Coronary artery (tissue), 2 donors: ENCODE results near the gene CTTN.

Experiments
- DNase-seq: peaks from one replicate; pipeline ENCODE4 v3.0.0-alpha.2; 2017; ENCODE audit warnings: low spot score
- H3K27ac ChIP-seq, 2 donors: fragments of 200-600 bp; sonication (generic); one replicate each; pipeline ENCODE4 v1.5.1; 2016 to 2019
- H3K4me3 ChIP-seq: fragments of 200-600 bp; sonication (generic); 2 replicates; pipeline ENCODE4 v1.5.1; 2016; ENCODE audit warnings: mild to moderate bottlenecking, moderate library complexity
- TF ChIP-seq, protein P1 (sequence below): fragments of 200-600 bp; sonication (generic); IDR thresholded peaks from one replicate; pipeline ENCODE4 v1.5.1; 2019; ENCODE audit warnings: antibody characterized with exemption

CTTN gene

DNA sequence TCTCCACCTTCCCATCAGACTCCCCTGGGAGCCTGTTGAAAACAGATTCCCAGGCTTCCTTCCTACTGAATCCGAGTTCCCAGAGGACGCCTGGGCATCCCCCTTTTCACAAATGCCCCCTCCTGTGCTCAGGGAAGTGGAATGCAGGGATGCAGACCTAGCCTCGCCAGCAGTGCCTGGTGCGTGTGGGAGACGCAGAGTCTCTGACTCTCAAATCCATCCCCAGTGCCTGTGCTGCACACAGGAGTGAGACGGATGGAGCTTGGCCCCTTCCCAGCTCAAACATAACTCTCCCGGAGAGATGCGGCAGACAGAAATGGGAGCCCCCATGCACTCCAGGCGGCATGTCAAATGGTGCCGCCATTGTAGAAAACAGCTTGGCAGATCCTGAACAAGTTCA, 62.6 kb downstream of the CTTN start:
- TF ChIP-seq, protein P1, sequence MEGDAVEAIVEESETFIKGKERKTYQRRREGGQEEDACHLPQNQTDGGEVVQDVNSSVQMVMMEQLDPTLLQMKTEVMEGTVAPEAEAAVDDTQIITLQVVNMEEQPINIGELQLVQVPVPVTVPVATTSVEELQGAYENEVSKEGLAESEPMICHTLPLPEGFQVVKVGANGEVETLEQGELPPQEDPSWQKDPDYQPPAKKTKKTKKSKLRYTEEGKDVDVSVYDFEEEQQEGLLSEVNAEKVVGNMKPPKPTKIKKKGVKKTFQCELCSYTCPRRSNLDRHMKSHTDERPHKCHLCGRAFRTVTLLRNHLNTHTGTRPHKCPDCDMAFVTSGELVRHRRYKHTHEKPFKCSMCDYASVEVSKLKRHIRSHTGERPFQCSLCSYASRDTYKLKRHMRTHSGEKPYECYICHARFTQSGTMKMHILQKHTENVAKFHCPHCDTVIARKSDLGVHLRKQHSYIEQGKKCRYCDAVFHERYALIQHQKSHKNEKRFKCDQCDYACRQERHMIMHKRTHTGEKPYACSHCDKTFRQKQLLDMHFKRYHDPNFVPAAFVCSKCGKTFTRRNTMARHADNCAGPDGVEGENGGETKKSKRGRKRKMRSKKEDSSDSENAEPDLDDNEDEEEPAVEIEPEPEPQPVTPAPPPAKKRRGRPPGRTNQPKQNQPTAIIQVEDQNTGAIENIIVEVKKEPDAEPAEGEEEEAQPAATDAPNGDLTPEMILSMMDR, result no peak
- Histone ChIP-seq H3K4me3 (no peak overlapping the region), H3K27ac (no peak overlapping the region)
- no peak for DNase-seq

DNA sequence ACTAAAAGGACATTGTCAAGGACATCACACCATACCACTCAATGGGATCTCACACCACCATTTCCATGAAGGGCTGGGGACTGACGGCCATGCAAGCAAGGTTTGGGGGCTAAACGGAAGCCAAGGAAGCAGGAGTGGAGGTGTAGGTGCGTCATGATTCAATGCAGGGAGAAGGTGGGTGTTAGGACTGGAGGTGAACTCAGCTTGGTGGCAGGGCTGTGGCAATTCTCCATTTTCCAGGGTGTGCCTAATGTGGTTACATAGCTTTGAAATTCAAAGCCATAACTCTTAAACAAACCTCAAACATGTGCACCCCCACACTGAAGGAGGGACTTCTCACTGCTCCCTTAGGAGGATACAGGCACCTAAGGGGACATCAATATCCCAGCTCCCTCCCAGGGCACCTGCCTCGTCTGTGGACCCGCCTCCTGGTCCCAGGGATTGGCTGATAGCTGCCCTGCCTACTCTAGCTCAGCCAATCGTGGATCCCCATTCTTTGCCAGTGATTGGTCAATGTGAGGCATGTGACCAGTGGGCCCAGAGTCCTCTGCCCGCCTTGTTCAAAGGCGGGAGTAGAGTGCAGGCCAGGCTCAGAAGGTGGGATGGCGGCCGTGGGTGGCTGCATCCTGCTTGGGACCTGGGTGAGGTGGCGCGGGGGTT, 64.6 kb downstream of the CTTN start:
- H3K4me3 ChIP-seq, result no peak overlapping the region
- no peak overlapping the region for H3K27ac ChIP-seq
- DNase-seq, result no peak
- TF ChIP-seq, protein P1, result no peak

DNA sequence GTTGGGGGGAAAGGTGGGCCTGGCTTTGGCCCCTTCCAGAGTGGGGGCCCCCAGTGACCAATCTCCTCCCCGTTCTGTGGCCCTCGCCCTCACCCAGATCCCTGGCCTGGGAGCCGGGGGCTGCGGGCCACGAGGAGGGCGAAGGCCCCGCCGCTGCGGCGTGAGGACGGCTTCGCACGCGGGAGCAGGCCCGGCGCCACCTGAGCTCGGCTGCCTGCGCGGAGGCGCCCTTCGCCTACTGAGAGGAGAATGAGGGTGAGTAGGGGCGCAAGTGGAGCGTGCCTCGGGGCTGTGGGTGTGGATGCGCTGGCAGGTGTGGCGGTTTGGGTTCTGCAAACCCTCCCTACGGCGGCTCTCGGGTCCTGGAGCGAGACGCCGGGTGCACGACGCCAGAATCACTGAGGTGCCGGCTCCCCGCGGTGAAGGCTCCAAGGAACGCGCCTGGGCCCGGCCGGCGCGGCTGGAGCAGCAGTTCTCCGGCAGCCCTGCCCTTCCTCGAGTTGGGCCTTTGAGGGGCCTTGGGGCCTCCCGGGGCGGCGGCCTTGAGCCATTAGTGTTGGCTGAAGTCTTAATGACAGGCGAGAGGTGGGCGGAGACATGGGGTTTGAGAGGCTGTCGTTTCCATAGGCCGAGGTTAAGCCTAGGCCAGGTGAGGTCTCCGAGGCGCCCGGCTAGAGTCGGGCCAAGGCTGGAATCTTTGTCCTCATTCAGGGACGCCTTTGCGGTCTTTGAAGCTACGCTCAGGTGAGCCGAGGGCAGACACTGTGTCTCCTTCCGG, 65.3 kb downstream of the CTTN start:
- no peak overlapping the region for H3K27ac ChIP-seq
- TF ChIP-seq, protein P1, result no peak
- no peak for DNase-seq

DNA sequence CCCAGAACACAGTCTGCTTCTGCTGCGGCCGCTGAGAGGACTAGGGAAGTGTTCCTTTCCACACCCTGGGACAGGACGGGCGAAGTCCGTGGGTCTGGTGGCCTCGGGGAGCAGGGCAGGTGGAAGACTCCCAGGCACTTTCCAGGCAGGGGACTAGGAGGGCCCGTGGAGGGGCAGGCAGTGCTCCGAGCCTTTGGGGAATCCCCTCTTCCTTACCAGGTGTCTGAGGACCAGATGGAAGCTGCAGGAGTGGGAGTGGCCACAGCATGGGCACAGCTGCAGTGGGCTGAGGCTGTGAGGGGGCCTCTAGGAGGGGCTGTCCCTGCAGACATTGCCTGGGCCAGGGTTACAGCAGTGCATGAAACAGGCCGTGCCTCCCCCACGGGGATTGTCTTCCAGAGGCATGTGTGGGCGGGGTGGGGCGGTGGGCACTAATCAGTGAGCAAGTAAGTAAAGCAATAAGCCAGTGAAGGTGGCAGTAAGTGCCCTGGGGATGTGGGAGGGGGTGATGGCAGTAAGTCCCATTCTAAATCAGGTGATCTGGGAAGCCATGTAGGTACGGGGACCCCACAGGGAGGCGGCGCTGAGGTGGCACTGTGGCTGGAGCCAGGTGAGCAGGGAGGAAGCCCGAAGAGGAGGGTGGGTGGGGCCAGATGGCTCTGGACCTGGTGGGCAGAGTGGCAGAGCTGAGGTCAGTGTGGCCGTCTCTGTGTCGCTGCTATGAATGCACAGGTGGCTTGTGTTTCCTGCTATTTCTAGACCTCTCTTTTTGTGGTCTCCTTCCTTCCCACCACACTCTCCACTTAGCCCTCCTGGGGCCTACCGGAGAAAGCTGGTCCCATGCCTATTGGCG, 66.4 kb downstream of the CTTN start:
- Histone ChIP-seq H3K27ac (no peak overlapping the region), H3K4me3 (no peak overlapping the region)
- DNase-seq, result no peak
- TF ChIP-seq, protein P1, result no peak

More for the DNA sequence above, 65.3 kb downstream of the CTTN start:
- H3K4me3 ChIP-seq, result no peak overlapping the region

DNA sequence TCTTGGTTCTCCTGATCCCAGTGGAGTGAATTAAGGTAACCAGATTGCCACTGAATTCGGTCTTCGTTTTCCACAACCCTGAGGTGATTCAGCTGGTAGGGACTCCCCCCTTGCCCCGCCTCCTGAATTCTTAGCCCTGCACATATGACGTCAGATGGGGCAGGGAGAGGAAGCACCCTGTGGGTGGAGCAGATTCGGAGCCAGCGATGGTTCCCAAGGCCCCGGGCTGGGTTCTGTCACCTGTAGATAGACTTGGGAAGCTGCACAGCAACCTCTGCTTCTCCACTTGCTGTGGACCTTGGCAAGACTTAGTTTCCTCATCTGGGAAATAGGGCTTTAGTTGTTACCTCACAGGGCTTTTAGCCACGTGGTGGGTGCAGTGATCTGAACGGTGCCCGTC, 67.8 kb downstream of the CTTN start:
- DNase-seq, result no peak
- Histone ChIP-seq H3K4me3 (no peak overlapping the region), H3K27ac (no peak overlapping the region)
- TF ChIP-seq, protein P1, result no peak

DNA sequence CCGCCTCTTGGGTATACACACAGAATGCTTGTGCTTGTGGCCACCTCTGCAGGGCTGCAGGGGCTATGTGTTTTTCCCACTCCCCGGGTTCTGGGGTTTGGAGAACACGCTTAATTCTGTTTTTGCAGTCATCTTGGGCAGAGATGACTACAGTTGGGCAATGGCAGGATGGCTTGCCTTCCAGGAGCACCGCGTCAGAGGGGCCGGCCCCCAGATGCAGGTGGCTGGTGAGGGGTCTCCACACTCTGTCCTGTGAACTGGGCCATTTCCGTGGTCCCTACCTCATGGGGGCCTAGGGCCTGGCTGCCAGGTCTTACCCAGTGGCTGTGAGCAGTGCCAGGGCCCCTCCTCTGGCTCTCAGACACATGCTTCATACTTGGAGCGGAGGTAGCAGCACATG, 68.3 kb downstream of the CTTN start:
- no peak overlapping the region for H3K4me3 ChIP-seq
- no peak for DNase-seq
- TF ChIP-seq, protein P1, result no peak
- no peak overlapping the region for H3K27ac ChIP-seq
